ENCODE data around the gene MGAT4A.

Gene MGAT4A

DNA sequence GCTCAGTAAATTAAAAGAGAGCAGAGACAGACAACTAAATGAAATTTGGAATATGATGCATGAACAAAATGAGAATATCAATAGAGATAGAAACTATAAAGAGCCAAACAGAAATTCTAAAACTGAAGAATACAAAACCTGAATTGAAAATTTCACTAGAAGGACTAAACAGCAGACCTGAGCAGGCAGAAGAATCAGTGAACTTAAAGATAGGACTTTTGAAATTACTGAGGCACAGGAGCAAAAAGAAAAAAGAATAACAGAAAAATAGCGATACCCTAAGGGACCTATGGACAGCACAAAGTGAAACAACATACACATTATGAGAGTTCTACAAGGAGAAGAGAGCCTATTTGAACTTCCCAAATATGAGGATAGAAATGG, 80.9 kb downstream of the MGAT4A start:
- no peak for DNase-seq

DNA sequence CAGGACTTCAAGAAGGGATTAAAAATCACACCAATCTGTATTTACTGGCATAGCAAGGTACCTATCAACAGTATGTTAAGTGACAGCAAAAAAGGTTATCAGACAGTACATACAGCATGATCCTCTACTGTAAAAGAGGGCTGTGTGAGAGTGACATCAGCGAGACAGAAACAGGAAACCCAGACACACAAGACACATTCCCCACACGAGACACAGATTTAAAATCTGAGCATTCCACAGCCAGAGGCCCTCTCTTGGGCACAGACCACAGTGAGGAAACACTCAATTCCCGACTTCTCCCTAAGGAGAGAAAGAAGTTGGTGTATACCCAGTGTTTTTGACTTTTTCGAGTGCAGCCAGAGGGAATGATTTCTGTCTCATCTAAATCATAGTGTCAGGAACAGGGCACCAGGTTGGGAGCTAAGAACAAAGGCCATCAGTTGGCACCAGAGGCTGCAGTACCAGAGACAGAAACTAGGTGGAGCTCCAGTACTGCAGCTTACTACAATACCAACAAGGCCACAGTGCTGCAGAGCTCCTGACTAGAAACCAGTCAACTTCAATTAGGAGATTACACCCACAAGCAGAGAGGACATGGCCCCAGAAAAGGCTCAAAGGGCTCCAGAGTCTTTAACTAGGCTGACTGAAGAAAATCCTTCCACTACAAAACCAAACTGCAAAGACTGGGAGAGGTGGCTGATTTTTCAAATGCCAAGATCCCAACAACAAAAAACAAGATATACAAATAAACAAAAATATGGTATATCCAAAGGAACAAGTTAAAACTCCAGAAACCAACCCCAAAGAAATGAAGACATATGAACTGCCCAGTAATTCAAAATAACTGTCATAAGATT, 81.6 kb downstream of the MGAT4A start:
- DNase-seq, result peak; percentile 77

DNA sequence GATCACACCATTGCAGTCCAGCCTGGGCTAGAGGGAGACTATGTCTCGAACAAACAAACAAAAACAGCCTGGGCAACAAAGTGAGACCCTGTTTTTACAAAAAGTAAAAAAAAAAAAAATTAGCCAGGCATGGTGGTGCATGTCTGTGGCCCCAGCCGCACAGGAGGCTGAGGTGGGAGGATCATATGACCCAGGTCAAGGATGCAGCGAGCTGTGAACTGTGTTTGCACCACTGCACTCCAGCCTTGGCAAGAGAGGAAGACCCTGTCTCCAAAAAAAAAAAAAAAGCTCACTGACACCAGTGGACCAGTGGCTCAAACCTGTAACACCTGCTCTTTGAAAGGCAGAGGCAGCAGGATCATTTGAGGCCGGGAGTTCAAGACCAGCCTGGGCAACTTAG, 82.5 kb downstream of the MGAT4A start:
- no peak for DNase-seq

DNA sequence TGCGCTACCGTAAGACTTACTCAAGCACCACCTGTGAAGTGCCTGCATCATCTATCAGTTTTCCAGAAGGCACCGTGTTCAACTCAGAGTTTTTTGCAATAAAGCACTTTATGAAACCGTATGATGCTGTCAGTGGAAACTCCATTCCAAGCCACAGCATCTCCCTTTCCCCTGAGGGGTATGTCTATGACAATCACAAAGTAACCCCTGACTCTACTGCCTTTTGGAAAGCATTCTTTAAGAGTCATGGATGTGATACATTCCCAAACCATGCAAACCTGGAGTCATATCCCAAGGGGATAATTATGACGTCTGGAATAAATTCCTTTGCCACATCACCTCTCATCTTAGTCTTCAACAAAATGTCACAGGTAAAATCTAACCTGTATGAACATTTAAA, 83.3 kb downstream of the MGAT4A start:
- no peak for DNase-seq

DNA sequence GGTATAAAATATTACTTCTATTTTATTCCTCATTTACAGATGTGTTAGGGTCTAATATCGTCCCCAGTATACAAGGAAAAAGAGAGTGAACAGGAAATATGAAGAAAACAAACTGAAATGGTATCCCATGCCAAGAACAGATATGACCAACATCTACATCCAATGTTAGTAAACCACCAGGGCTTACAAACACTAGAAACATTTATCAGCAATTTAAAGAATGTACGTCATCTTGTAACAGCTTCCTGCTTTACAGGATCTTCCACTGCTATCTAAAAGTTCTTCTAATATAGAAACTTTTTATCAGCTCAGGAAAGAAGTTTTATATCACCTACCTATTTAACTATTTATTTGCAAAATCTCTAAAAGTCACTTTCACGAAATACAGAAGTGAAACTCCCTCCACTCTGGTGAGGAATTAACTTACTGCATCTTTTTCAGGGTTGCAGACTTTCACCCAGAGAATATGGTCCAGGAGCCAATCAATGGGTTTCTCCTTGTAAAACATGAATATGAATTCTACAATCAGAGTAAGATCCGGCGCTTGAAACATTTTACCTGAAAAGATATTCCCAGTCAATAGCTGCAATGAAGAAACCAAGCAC, 87.3 kb downstream of the MGAT4A start:
- DNase-seq, result no peak

DNA sequence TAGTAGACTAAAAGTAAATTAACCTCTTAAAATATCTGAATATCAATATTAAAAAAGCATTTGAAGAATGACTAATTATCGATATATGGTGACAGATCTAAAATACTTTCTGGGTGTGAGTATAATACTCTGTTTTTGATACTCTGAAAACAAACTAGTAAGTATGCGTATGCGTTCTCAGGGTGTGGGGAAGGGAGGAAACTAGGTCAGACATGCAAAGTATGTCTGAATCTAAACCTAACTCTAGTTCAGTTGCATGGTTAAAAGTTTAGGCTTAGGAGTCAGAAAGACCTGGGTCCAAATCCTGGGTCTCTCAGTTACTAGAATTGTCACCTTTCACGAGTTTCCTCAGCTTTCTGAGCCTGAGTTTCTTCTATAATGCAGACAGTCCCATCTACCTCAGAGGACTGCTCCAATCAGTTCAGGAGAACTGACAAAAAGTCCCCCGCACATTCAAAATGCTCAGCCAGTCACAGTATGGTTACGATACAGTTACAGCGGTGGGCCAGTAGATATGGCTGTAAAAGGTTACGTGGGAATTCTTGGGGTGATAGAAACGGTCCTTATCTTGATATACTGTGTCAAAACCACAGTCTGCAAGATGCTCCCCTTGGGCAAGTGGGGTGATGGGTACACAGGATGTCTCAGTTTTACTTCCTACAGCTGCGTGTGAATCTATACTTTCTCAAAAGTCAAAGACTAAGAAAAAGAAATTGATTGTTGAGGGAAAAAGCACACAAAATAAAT, 93.4 kb downstream of the MGAT4A start:
- DNase-seq, result peak; percentile 70

DNA sequence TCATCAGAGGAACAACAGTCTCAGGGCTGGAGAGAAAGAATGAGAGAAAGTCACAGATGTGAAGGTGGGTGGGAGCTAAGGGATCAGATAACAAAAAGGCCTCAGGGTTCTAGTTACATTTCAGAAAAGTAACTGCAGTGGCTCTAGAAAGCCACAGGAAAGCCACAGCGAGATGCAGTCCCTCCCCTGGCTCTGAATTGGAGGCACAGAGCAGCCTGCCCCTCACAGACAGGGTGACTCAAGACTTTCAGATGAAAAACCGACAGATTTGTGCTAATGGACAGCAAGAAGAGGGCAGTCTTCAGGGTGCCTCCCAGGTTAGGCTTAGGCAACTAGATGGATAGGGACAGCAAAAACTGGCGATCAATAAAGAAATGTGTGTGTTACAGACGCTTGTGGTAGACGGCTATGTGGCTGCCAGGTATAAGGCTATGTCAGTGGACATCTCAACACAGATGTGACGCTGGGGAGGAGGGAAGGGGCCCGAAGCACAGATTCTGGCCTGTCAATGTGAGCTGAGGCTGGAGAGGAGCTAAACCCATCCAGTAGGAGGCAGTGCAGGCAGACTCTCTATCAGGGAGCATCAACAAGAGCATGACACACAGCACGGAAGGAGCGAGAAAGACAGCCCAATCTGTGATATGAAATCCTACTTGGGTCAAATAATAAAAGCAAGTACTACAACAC, 96.4 kb downstream of the MGAT4A start:
- DNase-seq, result peak; percentile 21

DNA sequence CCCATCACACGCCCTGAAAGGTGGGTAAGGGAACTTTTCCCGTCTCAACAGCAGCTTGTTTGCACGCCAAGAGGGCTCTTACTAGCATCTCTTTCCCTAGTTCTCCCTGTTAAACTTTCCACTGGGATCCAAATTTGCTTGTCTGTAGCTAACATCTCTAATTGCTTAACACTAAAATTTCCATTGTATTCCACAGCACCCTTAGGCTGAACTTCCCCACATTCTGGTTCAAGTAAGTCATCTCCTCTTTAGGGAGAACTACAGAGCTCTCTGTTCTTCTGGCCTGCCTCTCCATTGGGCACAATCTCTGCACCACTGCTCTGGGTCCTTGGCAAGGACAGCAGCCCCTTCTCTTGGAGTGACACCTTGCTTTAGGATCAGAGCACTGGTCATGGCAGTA, 98.6 kb downstream of the MGAT4A start:
- DNase-seq, result no peak

DNA sequence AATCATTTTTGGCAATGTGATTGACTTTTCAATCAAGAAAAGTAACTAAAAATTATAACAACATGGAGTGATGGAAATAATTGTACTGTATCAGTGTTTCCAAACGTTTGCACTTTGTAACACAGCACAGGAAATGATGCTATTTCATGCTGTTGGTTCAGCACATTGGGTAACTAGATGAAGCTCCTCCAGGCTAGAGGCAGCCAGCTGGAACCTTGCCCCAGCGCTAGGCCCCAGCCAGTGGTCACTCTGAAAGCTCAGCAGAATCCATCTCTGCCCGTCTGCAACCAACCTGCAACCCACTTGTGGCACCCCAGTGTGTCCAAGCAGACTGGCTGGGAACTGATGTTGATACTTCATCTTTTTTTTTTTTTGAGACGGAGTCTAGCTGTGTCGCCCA, 107.3 kb downstream of the MGAT4A start:
- no peak for DNase-seq

DNA sequence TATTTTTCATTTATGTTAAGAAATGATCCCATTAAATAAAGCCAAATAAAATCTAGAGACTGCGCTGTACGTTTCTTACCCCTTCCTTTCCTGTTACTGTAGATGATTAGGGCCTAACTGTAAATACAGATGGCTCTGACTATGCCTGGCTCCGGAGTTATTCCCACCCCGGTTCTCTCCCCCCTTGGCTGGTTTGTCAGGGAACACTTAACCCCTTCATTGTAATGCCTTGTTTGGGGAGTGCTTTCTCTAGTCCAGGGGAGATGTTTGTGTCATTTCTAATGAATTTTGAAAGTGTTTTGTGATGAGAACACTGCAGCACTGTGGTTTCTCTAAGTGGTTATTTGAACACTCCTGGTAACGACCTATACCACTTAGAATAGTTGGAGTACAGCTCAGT, 113.8 kb downstream of the MGAT4A start:
- no peak for DNase-seq

DNA sequence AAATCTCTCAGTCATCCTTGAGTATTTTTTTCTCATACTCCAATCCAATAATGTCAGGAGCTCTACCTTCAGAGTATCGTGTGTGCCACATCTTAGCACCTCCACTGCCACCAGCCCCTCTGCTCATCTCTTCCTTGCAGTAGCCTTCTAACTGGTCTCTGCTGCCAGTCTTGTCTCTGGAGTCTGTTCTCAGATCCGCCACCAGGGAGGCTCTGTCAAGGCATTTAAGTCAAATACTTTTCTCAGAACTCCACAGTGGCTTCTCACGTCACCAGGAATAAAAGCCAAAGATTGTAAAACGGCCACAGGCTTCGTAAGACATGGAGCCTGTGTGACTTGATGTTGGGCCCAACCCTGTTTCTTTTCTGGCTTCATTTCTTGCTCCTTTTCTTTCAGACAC, 115.5 kb downstream of the MGAT4A start:
- DNase-seq, result no peak

DNA sequence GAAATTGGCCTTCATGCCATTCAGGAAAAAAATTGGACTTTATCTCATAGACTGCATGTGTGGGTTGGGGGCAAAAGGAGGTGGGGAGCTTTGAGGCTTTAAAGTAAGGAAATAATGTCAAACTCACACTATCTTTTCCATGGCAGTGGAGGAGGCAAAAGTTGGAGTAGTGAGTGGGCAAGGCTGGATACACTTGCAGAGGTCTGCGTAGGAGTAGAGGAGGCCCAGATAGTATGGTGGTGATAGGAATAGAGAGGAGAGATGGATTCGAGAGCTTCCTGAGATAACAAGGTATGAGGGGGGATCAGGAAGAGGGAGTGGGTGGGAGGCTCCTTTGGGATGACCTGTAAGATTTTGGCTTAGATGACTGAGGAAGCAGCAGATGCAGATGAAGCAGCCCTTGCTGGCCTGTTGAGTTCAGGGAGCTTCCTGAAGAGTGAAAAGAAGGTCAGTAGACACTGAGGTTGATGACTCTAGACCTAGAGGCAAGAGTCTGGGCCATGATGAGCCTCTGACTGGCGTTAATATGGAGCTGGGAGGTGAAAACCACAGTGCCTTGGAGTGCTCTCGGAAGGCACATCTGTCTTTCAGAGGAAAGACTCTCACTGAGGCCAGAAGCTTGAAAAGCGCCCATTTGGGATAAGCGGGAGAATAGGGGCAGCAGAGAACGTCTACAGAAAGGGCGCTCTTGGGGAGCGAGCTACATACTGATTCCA, 116.8 kb downstream of the MGAT4A start:
- no peak for DNase-seq

DNA sequence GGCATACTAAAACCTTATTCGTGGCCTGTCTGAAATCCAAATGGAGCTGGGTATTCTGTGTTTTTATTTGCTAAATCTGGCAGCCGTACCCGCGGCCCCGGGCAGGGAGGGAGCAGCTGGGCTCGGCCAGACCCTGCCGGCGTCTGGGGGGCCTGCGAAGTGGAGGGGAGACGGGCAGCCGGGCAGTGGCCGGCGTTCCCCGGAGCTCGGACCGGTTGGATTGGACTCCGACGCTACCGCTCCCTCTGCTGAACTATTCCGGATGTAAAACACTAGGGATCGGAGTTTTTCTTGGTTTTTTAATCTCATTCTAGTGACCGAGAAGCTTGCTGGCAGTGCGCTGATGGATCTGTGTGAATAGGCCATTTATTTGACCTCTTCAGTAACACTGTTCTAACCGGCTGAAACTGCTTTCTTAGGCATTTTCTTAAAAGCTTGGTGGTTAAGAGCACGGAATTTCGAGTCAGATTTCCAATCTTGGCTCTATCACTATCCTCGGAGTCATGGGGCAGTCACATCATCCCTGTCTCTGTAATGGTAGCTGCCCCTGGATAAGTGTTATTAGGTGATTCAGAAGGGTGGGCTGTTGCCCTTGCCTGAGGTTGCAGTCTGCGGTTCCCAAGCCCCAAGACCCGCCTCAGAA, 121.8 kb downstream of the MGAT4A start:
- no peak for DNase-seq

DNA sequence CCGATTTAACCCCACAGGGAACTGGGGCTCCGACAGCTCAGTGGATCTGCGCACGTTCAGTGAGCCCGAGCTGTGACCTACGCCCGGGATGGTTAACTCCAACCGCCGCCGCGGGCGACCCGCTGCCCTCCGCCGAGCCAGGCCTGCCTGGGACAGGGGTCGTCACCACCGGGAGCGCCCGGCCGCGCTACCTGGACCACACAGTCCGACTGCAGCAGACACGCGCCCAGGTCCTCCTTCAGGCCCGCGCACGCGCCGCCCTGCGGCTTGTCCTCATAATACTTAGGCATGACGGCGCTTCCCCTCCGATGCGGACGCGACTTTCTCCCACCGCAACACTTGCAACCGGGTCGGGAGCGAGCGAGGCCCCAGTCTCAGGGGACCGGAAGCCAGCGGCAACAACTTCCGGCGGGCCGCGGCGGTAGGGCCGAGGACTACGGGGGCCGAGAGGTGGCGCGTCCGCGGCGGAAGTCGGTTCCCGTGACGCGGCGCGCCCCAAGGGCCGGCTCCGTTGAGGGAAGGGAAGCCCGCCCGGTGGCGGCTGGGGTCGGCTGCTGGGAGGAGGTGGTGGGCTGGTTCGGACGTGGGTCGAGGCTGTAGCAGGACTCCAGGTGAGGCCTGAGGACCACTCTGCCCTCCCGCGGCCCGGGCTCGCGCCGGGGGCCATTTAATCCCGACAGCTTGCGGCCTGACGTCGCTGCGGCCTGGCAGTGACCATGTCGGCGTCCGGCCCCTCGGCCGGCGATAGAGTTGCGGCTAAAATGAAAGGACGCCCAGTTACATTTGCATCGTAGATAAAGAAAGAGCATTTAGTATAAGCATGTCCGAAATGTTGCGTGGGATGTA, 122.6 kb downstream of the MGAT4A start, which contains the start of the genes COA5 and UNC50:
Gene COA5, minus strand, starts transcription at position 397 of the 846 bp plus-strand sequence. Its CDS starts 107 bp downstream, at position 290.
Gene UNC50, plus strand, starts transcription at position 474 of the 846 bp plus-strand sequence. CDS start 1,171 bp downstream, outside the sequence.
- peak; percentile 89 for DNase-seq

DNA sequence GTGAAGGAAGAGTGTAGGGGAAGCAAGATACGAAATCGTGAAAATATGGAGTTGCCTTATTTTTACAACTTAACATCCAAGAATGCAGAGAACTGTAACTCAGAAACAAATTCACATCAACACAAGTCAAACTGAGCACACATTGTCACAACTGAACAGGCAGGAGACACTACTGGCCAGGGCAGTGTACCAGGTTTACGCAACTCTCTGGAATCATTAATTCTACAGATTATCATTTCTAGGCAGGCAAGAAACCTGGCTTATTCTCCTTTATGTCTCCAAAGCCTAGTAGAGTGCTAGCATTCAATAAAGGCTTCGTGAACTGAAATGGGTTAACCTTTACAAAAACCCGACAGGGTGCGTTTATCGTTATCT, 123.2 kb downstream of the MGAT4A start:
- no peak for DNase-seq

DNA sequence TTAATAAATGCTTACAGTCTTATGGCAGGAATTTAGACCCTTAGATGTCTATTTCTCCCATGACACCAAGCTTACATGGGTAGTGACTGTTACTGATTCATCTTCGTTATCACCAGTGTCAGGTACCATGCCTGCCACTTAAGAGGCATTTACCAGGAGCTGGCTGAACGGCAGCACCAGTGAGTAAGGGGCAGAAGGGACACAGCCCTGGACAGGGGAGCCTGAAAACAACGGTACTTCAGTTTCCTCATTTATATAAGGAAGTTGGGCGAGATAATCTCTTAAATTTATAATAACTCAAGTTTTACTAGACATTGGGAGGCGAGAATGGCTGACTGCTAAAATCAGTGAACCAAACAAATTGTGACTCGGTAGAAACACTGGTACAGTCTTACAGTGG, 123.8 kb downstream of the MGAT4A start:
- no peak for DNase-seq

DNA sequence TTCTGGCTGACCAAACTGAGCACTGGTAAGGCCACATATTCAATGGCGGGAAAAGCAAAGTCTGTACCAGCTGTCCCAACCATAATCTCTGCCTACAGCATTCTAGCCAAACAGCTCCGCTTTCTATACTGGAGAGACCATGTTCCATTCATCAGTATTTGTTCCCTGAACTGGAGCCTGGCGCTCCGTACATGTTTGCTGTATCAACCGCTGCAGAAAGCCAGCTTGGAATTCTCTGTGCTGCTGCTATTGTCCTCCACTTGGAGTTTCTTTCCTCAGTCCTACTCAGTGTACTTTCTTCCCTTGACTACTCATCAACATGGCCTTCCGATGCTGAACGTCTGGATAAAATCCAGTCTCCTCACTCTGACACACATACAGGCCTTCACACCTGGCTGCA, 124.5 kb downstream of the MGAT4A start:
- DNase-seq, result no peak

DNA sequence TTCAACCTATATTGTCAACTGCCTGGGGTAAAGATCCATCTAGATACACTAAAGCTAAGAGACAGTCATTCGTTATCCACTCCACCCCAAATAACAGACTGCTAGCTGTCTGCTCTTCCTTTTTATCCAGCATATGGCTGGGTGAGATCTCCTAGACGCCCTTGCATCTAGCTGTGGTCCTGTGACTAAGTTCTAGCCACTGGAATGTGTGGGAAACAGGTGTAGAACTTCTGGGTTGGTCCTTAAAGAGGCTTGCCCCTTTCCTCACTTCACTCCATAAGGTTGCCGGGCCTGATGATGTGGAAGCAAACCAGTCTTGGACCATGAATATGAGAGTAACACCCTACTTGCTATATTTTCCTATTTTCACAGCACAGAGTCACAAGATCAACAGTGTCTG, 125.9 kb downstream of the MGAT4A start:
- no peak for DNase-seq

DNA sequence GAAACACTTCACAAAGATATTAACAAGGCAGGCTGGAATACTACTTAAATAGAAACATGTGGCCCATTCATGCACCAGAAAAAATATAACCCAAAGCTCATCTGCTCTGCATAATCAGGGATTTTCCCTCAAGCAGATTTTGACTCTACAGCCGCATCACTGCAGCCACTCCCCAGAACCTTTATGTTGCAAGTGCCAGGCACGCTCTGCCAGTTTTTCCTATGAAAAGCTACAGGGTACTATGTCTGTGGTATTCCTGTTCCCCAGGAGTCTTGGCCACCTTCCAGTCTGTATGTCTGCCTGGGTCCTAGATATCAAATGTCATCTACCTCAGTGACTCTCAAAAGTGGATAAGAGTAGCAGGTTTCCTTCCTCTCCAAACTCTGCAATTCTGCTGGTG, 126.4 kb downstream of the MGAT4A start:
- no peak for DNase-seq

DNA sequence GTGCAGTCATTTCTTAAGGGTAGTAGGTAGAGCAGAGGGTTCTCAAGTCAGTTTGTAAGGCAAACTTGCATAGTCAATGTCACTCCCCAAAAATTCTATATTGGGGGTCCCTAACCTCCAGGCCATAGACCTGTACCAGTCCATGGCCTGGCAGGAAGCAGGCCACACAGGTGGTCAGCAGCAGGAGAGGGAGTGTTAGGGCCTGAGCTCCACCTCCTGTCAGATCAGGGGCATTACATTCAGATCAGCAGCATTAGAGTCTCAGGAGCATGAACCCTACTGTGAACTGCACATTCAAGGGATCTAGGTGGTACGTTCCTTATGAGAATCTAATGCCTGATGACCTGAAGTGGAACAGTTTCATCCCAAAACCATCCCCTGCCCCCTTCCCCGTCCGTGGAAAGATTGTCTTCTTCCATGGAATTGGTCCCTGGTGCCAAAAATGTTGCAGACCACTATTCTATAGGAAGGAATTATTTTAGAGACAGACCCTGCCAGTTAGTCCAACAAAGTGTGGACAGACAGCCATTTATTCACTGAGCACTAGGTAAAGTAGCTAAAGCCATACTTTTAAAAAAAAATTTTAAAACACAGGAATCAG, 129.3 kb downstream of the MGAT4A start:
- DNase-seq, result no peak
